Spinal cord (tissue), 10 donors: ENCODE measurements around the gene IARS2. TPM values are rescaled to one million over a fixed set of nuclear protein-coding genes. Genes with fewer than 3 reads are reported as not detected.

Experiments used
- DNase-seq, 6 donors: peaks; one replicate each; pipeline versions ENCODE4 v3.0.0 to v3.0.0-alpha.2; 2013 to 2015; ENCODE audit warnings: low spot score in 6 of 6, low read depth in 4 of 6
- H3K27ac ChIP-seq: one replicate; pipeline ENCODE4 v1.5.1; 2013; ENCODE audit warnings: low read depth, low read length, control low read depth
- H3K27me3 ChIP-seq: one replicate; pipeline ENCODE4 v1.6.1; 2013; ENCODE audit warnings: low read length; ENCODE audit not compliant: control insufficient read depth, insufficient read depth
- H3K36me3 ChIP-seq: one replicate; pipeline ENCODE4 v1.6.1; 2013; ENCODE audit warnings: low read length; ENCODE audit not compliant: control insufficient read depth, insufficient read depth
- H3K4me1 ChIP-seq: one replicate; pipeline ENCODE4 v1.6.1; 2013; ENCODE audit warnings: low read length; ENCODE audit not compliant: control insufficient read depth, insufficient read depth
- H3K4me3 ChIP-seq: one replicate; pipeline ENCODE4 v1.5.1; 2013; ENCODE audit warnings: low read depth, low read length, control low read depth
- H3K9me3 ChIP-seq: one replicate; pipeline ENCODE4 v1.6.1; 2013; ENCODE audit warnings: low read length; ENCODE audit not compliant: control insufficient read depth, insufficient read depth
- WGBS: methylation state at CpG from one replicate; pipeline ENCODE4 v1.1.5; 2013; ENCODE audit warnings: missing lambda C conversion rate; ENCODE audit not compliant: insufficient coverage; 5-methylcytosine and 5-hydroxymethylcytosine counted together
- polyA plus RNA-seq, 2 donors: library from polyadenylated mRNA; unstranded; fragments of 120-200 nt; gene quantifications; one replicate each; pipeline ENCODE4 v1.2.1, GENCODE V29; 2013; ENCODE audit not compliant: insufficient read length in 2 of 2
- small RNA-seq: library from RNA; depleted of rRNA; stranded (forward); fragments of <200 nt; gene quantifications from one replicate; pipeline ENCODE3, GENCODE V24; 2014; ENCODE audit warnings: low replicate concordance
- total RNA-seq, 2 donors: library from RNA; depleted of rRNA in 1 of 2; stranded (reverse); fragments of 120-200 nt in 1 of 2; fragments of >200 nt in 1 of 2; gene quantifications; one replicate each; pipeline versions ENCODE4 v1.2.3 to v1.2.4, GENCODE V29; 2013 to 2014
- donor health status: healthy.

Gene IARS2
- total and polyA plus RNA-seq, 4 donors = 51.9 to 77.3 (median 59.4) TPM

DNA sequence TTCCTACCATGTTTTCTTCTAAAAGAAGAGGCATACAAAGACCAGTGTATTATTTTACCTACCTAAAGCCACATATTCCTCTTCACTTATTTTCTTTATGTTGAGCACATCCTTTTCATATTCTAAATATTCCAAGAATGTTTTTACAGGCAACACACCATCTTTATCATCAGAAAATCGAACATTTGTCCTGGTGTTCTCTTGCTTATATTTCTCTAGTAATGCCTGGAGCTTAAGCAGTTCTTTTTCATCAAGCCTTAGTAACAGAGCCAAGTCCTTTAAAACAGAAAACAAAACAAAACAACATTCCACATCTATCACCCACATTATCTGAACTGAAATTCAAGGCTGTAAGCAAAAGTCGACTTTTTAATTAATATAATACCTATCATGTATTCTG is 88.7 kb downstream of the IARS2 start:
- Histone ChIP-seq H3K4me1 (no peaks in the 10 kb centered on the region), H3K4me3 (no peak overlapping the region), H3K27ac (no peak overlapping the region), H3K36me3 (no peaks in the 10 kb centered on the region), H3K9me3 (no peaks in the 10 kb centered on the region), H3K27me3 (no peaks in the 10 kb centered on the region)
- WGBS = no CpG with 5 or more reads among the region's 2 CpGs
- DNase-seq = no peak

DNA sequence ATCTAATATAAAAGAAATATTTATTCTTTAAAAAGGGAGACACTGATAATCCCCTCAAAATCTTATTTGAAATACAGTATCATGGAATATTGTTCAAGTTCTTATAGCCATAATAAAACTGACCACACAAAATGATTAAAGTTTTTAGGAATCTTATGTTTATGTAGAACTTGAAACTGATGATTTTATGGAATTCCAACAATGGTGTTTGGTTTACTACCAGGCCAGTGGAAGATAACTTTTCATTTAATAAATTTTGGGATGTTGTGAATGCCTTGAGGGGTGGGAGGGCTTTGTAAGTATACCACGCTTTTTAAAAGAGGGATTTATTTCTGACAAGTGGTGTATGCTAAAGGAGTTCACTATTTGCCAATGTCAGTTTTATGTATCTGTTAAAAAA is 90.6 kb downstream of the IARS2 start:
- 83% methylated on average over 1 of the region's 1 CpG for WGBS
- Histone ChIP-seq H3K27ac (no peak overlapping the region), H3K9me3 (no peaks in the 10 kb centered on the region), H3K36me3 (no peaks in the 10 kb centered on the region), H3K4me1 (no peaks in the 10 kb centered on the region), H3K27me3 (no peaks in the 10 kb centered on the region), H3K4me3 (no peak overlapping the region)
- no peak for DNase-seq

DNA sequence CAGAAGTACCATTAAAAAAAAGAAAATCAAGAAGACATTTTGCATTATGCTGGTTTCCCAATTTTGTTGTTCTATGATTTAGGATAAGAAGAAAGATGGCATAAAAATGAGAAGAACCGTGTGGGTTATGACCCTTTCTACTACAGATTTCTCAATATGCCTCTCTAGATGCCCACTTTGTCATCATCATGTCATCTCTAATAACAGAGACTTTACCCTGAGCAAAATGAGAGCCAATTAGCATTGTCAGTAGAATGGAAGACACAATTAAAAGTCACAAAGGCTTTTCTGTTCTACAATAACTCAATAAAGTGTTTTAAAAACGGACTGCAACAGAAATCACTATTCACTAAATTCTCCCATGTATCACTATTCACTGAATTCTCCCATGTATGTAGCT is 92.8 kb downstream of the IARS2 start:
- DNase-seq = no peak
- WGBS = no CpG with 5 or more reads among the region's 2 CpGs
- Histone ChIP-seq H3K4me3 (no peak overlapping the region), H3K9me3 (no peaks in the 10 kb centered on the region), H3K27ac (no peak overlapping the region), H3K36me3 (peaks cover 4% of the 10 kb centered on the region), H3K4me1 (no peaks in the 10 kb centered on the region), H3K27me3 (no peaks in the 10 kb centered on the region)

DNA sequence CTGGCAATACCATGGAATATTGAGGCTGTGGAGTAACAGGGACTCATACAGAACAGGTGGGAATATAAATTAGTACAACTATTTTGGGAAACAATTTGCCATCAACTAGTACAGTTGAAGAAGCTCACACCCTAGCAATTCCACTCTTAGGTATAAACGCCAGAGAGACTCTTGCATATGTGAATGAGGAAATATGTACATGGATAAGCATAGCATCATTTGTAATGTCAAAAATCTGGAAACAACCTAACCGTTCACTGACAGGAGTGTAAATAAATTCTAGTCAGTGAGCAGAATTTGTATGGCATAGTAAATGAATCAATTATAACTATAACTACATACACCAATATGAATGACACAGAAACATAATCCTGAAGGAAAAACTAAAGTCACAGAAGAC is 94.6 kb downstream of the IARS2 start:
- peaks cover 7% of the 10 kb centered on the region for H3K36me3 ChIP-seq
- no peaks in the 10 kb centered on the region for H3K4me1 ChIP-seq
- H3K4me3 ChIP-seq = no peak overlapping the region
- no CpG with 5 or more reads among the region's 2 CpGs for WGBS
- no peak overlapping the region for H3K27ac ChIP-seq
- DNase-seq = no peak
- no peaks in the 10 kb centered on the region for H3K9me3 ChIP-seq
- no peaks in the 10 kb centered on the region for H3K27me3 ChIP-seq

DNA sequence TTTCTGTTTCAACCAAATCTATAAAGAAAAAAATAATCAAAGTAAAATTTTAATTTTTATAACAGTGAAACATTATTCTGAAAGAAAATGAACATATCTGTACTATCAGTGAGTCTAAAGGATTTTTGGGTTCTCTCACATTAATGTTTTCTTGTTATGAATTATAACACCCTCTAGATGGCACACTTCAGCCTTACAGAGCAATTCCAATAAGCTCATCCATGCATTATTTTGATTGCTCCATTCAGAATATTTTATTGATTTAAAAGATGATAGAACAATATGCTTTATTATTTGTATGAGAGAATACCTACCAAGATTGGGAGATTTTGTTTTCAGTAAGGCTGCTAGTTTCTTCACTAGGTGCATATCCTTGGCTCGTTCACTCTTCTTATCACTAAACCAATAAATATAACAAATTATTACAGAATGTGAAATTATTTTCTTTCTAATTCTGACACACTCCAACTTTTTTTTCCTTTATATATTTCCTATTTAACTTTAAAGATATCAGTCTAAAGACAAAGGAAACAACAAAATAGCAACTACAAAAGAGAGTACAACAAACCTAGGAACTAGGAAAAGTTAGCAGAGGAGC is 95.9 kb downstream of the IARS2 start:
- Histone ChIP-seq H3K36me3 (peaks cover 10% of the 10 kb centered on the region), H3K27ac (no peak overlapping the region), H3K27me3 (no peaks in the 10 kb centered on the region), H3K4me3 (no peak overlapping the region), H3K9me3 (no peaks in the 10 kb centered on the region), H3K4me1 (no peaks in the 10 kb centered on the region)
- WGBS = no CpG with 5 or more reads among the region's 1 CpG
- DNase-seq = peak; percentile 5 to 83 (median 13)

DNA sequence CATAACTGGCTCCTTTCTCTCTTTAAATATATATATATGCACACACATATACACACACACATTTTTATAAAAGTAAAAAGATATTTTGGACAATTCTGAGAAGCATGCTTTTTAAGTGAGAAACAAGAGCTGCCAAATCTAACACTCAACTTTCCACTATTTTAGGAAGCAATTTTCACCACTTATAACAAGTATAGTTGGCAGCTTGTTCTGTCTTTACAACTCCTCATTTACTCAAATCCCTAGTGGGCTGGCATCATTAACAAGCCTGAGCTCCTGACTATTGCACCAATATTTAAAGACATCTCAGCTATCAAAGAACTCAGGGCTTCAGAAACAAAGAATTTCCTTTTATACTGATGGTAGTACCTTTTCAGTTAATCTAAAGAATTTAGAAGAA is 101.8 kb downstream of the IARS2 start:
- peak in 3 of 6 donors; percentile 2 to 76 (median 50) for DNase-seq
- peaks cover 12% of the 10 kb centered on the region for H3K36me3 ChIP-seq

More for the DNA sequence above, 101.8 kb downstream of the IARS2 start:
- H3K4me1 ChIP-seq = no peaks in the 10 kb centered on the region
- H3K9me3 ChIP-seq = no peaks in the 10 kb centered on the region
- no peaks in the 10 kb centered on the region for H3K27me3 ChIP-seq
- no peak overlapping the region for H3K4me3 ChIP-seq
- no peak overlapping the region for H3K27ac ChIP-seq

Small RNAs within 50 kb of the gene (small RNA-seq; reads per million reads assigned to genes)
- gene MIR194-1 (0.43 reads per million, percentile 49 among the genes with 10 or more reads in this experiment), gene MIR215 (3.8 reads per million, percentile 94 among the genes with 10 or more reads in this experiment)

Other genes with a start within 250 kb of the IARS2 start
- 10 to 100 TPM; 19.6 to 27.1 TPM for gene SLC30A10, start 165.6 kb upstream of the IARS2 start, total RNA-seq
- 10 to 100 TPM; 15.9 to 17.4 TPM for gene SLC30A10, start 165.6 kb upstream of the IARS2 start, polyA plus RNA-seq
- 100 to 1,000 TPM in 1 of 2 donors, 10 to 100 TPM in 1; 85.1 to 159 TPM for gene EPRS1, start 47.6 kb upstream of the IARS2 start, total RNA-seq
- 100 to 1,000 TPM in 1 of 2 donors, 10 to 100 TPM in 1; 98.2 to 118 TPM for gene EPRS1, start 47.6 kb upstream of the IARS2 start, polyA plus RNA-seq
- 10 to 100 TPM; 22.6 to 23.3 TPM for gene BPNT1, start 4.3 kb upstream of the IARS2 start, total RNA-seq
- gene BPNT1, start 4.3 kb upstream of the IARS2 start, polyA plus RNA-seq = 10 to 100 TPM; 34.3 to 36.3 TPM
- gene RAB3GAP2, start 178.3 kb downstream of the IARS2 start, total RNA-seq = 10 to 100 TPM; 34.2 to 45.3 TPM
- 10 to 100 TPM; 23.2 to 24.5 TPM for gene RAB3GAP2, start 178.3 kb downstream of the IARS2 start, polyA plus RNA-seq